HUES64 (cell line): ENCODE results near the gene KCNK2.

Experiments
- H3K27ac ChIP-seq: 2 replicates; pipeline ENCODE4 v1.7.0; 2013; ENCODE audit warnings: low read depth, low read length, inconsistent platforms
- H3K27me3 ChIP-seq: 2 replicates; pipeline ENCODE4 v1.6.1; 2013; ENCODE audit warnings: mild to moderate bottlenecking, low read length; ENCODE audit not compliant: insufficient read depth
- H3K36me3 ChIP-seq: 2 replicates; pipeline ENCODE4 v1.6.1; 2013; ENCODE audit warnings: mild to moderate bottlenecking, low read length; ENCODE audit not compliant: insufficient read depth
- H3K4me1 ChIP-seq: 2 replicates; pipeline ENCODE4 v1.6.1; 2013; ENCODE audit warnings: mild to moderate bottlenecking, low read length, moderate library complexity; ENCODE audit not compliant: insufficient read depth
- H3K4me3 ChIP-seq: 2 replicates; pipeline ENCODE4 v1.5.1; 2013; ENCODE audit warnings: mild to moderate bottlenecking, low read length, moderate library complexity
- H3K9ac ChIP-seq: 2 replicates; pipeline ENCODE4 v1.6.1; 2013; ENCODE audit warnings: mild to moderate bottlenecking, low read depth, low read length
- H3K9me3 ChIP-seq: 2 replicates; pipeline ENCODE4 v1.6.1; 2013; ENCODE audit warnings: low read depth, low read length; ENCODE audit not compliant: insufficient read depth
- WGBS: fragments of 150-250, 120-280 bp; methylation state at CpG from one replicate; pipeline ENCODE4 v1.1.7; 2013; ENCODE audit warnings: missing lambda C conversion rate; 5-methylcytosine and 5-hydroxymethylcytosine counted together

Gene KCNK2

GRCh38 chr1:215282557-215282956, 200.0 kb downstream of the KCNK2 start:
- H3K4me3 ChIP-seq: no peak overlapping the region
- no peak overlapping the region for H3K9ac ChIP-seq
- no peaks in the 10 kb centered on the region for H3K27me3 ChIP-seq
- H3K27ac ChIP-seq: no peak overlapping the region
- H3K9me3 ChIP-seq: no peaks in the 10 kb centered on the region
- no peaks in the 10 kb centered on the region for H3K36me3 ChIP-seq
- WGBS: 94% methylated on average over 3 of the region's 3 CpGs
- H3K4me1 ChIP-seq: no peaks in the 10 kb centered on the region

GRCh38 chr1:215285013-215285800, 202.7 kb downstream of the KCNK2 start:
- Histone ChIP-seq H3K36me3 (no peaks in the 10 kb centered on the region), H3K27me3 (no peaks in the 10 kb centered on the region), H3K4me3 (no peak overlapping the region), H3K9me3 (no peaks in the 10 kb centered on the region), H3K27ac (no peak overlapping the region), H3K4me1 (no peaks in the 10 kb centered on the region), H3K9ac (no peak overlapping the region)
- no CpG with 5 or more reads among the region's 3 CpGs for WGBS
